Gastroesophageal sphincter (tissue), 3 donors: ENCODE measurements around the gene PRTFDC1.

Source experiments
- CTCF ChIP-seq, 4 experiments: fragments of 200-600 bp in 2 of 4; fragments of 450-650 bp in 2 of 4; sonication (generic) in 1 of 4; IDR thresholded peaks; one replicate each; pipeline ENCODE4 v1.5.1; 2017 to 2019; ENCODE audit warnings: antibody characterized with exemption in 4 of 4, mild to moderate bottlenecking in 2 of 4, moderate library complexity in 2 of 4
- EP300 ChIP-seq: sonication (generic); formaldehyde crosslinking; IDR thresholded peaks from one replicate; pipeline ENCODE4 v1.6.1; 2017; ENCODE audit warnings: antibody characterized with exemption, mild to moderate bottlenecking
- POLR2A ChIP-seq, 2 donors: fragments of 450-650 bp; IDR thresholded peaks; one replicate each; pipeline ENCODE4 v1.6.1; 2017; ENCODE audit warnings: antibody characterized with exemption in 2 of 2, mild to moderate bottlenecking in 2 of 2, moderate library complexity in 1 of 2
- POLR2AphosphoS5 ChIP-seq: sonication (generic); formaldehyde crosslinking; IDR thresholded peaks from one replicate; pipeline ENCODE4 v1.6.1; 2017; ENCODE audit warnings: antibody characterized with exemption

- no peak for TF ChIP-seq EP300
- TF ChIP-seq CTCF (IDR thresholded peaks at IDR 0.05) = no peak
- TF ChIP-seq POLR2A (IDR thresholded peaks at IDR 0.05) = no peak
- no peak for TF ChIP-seq POLR2AphosphoS5
Observed at GRCh38 chr10:24893127-24893526, 59.3 kb downstream of the PRTFDC1 start.
